Thyroid gland (tissue), 4 donors: ENCODE results near the gene RXRB.

Experiments
- POLR2A ChIP-seq, 2 donors: fragments of 450-650 bp; IDR thresholded peaks; one replicate each; pipeline ENCODE4 v1.6.1; 2017; ENCODE audit warnings: antibody characterized with exemption in 2 of 2, mild to moderate bottlenecking in 2 of 2, moderate library complexity in 1 of 2
- TF ChIP-seq, protein P1 (sequence below), 6 experiments: fragments of 200-600 bp in 3 of 6; fragments of 450-650 bp in 3 of 6; sonication (generic) in 3 of 6; IDR thresholded peaks; one replicate each; pipeline ENCODE4 v1.5.1; 2016 to 2019; ENCODE audit warnings: antibody characterized with exemption in 6 of 6, mild to moderate bottlenecking in 2 of 6, inconsistent platforms in 1 of 6, moderate library complexity in 1 of 6

GRCh38 chr6:33160096-33160495, 40.4 kb downstream of the RXRB start:
- TF ChIP-seq, protein P1, sequence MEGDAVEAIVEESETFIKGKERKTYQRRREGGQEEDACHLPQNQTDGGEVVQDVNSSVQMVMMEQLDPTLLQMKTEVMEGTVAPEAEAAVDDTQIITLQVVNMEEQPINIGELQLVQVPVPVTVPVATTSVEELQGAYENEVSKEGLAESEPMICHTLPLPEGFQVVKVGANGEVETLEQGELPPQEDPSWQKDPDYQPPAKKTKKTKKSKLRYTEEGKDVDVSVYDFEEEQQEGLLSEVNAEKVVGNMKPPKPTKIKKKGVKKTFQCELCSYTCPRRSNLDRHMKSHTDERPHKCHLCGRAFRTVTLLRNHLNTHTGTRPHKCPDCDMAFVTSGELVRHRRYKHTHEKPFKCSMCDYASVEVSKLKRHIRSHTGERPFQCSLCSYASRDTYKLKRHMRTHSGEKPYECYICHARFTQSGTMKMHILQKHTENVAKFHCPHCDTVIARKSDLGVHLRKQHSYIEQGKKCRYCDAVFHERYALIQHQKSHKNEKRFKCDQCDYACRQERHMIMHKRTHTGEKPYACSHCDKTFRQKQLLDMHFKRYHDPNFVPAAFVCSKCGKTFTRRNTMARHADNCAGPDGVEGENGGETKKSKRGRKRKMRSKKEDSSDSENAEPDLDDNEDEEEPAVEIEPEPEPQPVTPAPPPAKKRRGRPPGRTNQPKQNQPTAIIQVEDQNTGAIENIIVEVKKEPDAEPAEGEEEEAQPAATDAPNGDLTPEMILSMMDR (IDR thresholded peaks at IDR 0.05), result no peak
- TF ChIP-seq POLR2A (IDR thresholded peaks at IDR 0.05), result no peak
